Thoracic aorta (tissue), 2 donors: ENCODE results near the gene MIB1. TPM values are rescaled to one million over a fixed set of nuclear protein-coding genes. Genes with fewer than 3 reads are reported as not detected.

ENCODE experiments used
- ATAC-seq: fragments of 150-250 bp; one replicate; pipeline ENCODE4 v1.8.0; 2017; ENCODE audit warnings: low read depth; ENCODE audit not compliant: insufficient number of reproducible peaks, low FRiP score
- DNase-seq: peaks from one replicate; pipeline ENCODE4 v3.0.0-alpha.2; 2020; ENCODE audit warnings: low spot score
- H3K27ac ChIP-seq, 2 donors: fragments of 200-600 bp; sonication (generic); 1 replicate in 1 of 2; 2 replicates in 1 of 2; pipeline ENCODE4 v1.5.1; 2016; ENCODE audit warnings: mild to moderate bottlenecking in 2 of 2, moderate library complexity in 2 of 2
- H3K27me3 ChIP-seq: fragments of 200-600 bp; sonication (generic); replicated peaks from 2 replicates; pipeline ENCODE4 v1.6.0; 2016; ENCODE audit warnings: mild to moderate bottlenecking; ENCODE audit not compliant: insufficient read depth
- H3K36me3 ChIP-seq: fragments of 200-600 bp; sonication (generic); one replicate; pipeline ENCODE4 v1.5.1; 2016
- H3K4me1 ChIP-seq, 2 donors: fragments of 200-600 bp; sonication (generic); 1 replicate in 1 of 2; 2 replicates in 1 of 2; pipeline versions ENCODE4 v1.5.1 to v1.6.0; 2016; ENCODE audit warnings: low read depth in 2 of 2, mild to moderate bottlenecking in 1 of 2; ENCODE audit not compliant: control insufficient read depth in 1 of 2
- H3K4me3 ChIP-seq: fragments of 200-600 bp; sonication (generic); 2 replicates; pipeline ENCODE4 v1.5.1; 2016; ENCODE audit warnings: mild to moderate bottlenecking
- H3K9me3 ChIP-seq: fragments of 200-600 bp; sonication (generic); 2 replicates; pipeline ENCODE4 v1.5.1; 2016
- CTCF ChIP-seq: fragments of 200-600 bp; sonication (generic); IDR thresholded peaks from one replicate; pipeline ENCODE4 v1.5.1; 2019; ENCODE audit warnings: antibody characterized with exemption
- total RNA-seq, 2 donors: library from RNA; depleted of rRNA; stranded (reverse); fragments of >200 nt; gene quantifications; one replicate each; pipeline versions ENCODE4 v1.1.0 to v1.2.3, GENCODE V29; 2016

Gene MIB1
- total RNA-seq, 2 donors from 2014 or later = 37.9 to 53.6 TPM

DNA sequence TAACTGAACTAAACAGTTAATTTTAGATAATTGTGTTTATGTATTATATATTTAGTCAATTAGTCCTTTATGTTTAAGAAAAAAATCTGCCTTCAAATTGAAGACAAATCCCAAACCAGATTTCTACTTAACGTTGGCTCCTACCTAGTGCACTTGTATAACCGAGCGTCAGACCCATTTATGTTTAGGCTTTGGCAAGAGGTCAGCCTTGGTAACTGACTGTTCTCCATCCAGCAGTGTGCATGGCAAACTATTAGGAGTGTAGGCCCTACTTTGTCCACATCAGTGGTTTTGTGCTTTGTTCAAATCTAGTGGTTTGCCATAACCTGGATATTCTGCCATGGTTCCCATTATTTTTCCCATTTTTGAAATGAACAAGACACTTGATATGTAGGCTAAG lies 114.8 kb downstream of the MIB1 start:
- no peak overlapping the region for H3K4me3 ChIP-seq
- DNase-seq (no peak), ATAC-seq (no peak)
- H3K27me3 ChIP-seq = no peaks in the 10 kb centered on the region
- peaks cover 18% of the 10 kb centered on the region for H3K36me3 ChIP-seq
- no peaks in the 10 kb centered on the region for H3K4me1 ChIP-seq
- TF ChIP-seq CTCF = no peak
- H3K27ac ChIP-seq = no peak overlapping the region
- H3K9me3 ChIP-seq = no peaks in the 10 kb centered on the region

- no peak for TF ChIP-seq CTCF
- no peaks in the 10 kb centered on the region for H3K4me1 ChIP-seq
- H3K4me3 ChIP-seq = no peak overlapping the region
- no peak for DNase-seq
- H3K9me3 ChIP-seq = no peaks in the 10 kb centered on the region
- peaks cover 21% of the 10 kb centered on the region for H3K36me3 ChIP-seq
- no peak for ATAC-seq
- no peak overlapping the region for H3K27ac ChIP-seq
- no peaks in the 10 kb centered on the region for H3K27me3 ChIP-seq
Observed at GRCh38 chr18:21857871-21858270, 117.3 kb downstream of the MIB1 start.

- Histone ChIP-seq H3K4me3 (no peak overlapping the region), H3K9me3 (no peaks in the 10 kb centered on the region), H3K27me3 (no peaks in the 10 kb centered on the region), H3K36me3 (peaks cover 23% of the 10 kb centered on the region), H3K4me1 (no peaks in the 10 kb centered on the region), H3K27ac (no peak overlapping the region)
- ATAC-seq = no peak
- no peak for DNase-seq
- TF ChIP-seq CTCF = no peak
Observed at GRCh38 chr18:21858544-21858943, 118.0 kb downstream of the MIB1 start.

DNA sequence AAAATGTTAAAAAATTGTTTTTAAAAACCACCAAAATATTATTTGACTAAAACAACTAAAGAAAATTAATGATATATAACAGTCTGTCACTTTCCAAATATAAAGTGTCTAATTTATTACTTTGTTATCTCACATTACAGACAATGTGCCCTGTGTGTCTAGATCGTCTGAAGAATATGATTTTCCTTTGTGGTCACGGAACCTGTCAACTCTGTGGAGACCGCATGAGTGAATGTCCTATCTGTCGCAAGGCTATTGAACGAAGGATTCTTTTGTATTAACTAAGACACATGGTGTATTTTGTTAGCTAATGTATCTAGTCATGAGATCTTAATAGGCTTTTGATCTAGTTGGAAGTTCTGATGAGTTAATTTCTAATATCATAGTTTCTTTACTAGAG lies 123.8 kb downstream of the MIB1 start:
- TF ChIP-seq CTCF = no peak
- Histone ChIP-seq H3K4me1 (no peaks in the 10 kb centered on the region), H3K4me3 (no peak overlapping the region), H3K27ac (no peak overlapping the region), H3K9me3 (no peaks in the 10 kb centered on the region), H3K36me3 (peaks cover 15% of the 10 kb centered on the region), H3K27me3 (no peaks in the 10 kb centered on the region)
- no peak for ATAC-seq
- DNase-seq = no peak

DNA sequence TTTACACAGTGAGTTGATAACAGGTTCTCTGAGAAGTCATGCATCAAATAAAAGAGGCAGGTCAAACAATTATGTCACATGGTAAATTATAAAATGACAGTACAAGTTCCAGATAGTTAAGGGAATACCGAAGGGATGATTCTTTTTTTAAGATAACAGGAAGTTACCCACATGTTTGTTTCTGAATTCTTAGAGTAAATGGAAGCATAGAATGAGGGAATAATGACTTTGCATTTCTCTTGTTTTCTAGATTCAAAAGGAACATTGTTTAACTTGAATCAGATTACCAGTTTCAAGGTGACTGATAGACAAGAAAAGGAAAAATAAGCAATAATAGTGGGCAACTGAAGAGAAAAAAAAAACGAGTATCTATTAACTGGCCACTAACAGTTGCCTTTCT lies 124.5 kb downstream of the MIB1 start:
- TF ChIP-seq CTCF = no peak
- H3K9me3 ChIP-seq = no peaks in the 10 kb centered on the region
- H3K27ac ChIP-seq = no peak overlapping the region
- ATAC-seq = no peak
- H3K36me3 ChIP-seq = peaks cover 15% of the 10 kb centered on the region
- no peaks in the 10 kb centered on the region for H3K4me1 ChIP-seq
- H3K27me3 ChIP-seq = no peaks in the 10 kb centered on the region
- H3K4me3 ChIP-seq = no peak overlapping the region
- no peak for DNase-seq
